Spleen (tissue), 11 donors: ENCODE data around the gene GAB1. TPM values are rescaled to one million over a fixed set of nuclear protein-coding genes. Genes with fewer than 3 reads are reported as not detected.

Experiments used
- DNase-seq: peaks from one replicate; pipeline ENCODE4 v3.0.0-alpha.2; 2020
- H3K27ac ChIP-seq, 8 donors: fragments of 200-600 bp; sonication (generic) in 7 of 8; 1 replicate in 4 of 8; 2 replicates in 4 of 8; pipeline versions ENCODE4 v1.5.0 to v1.8.0; 2016 to 2021; ENCODE audit warnings: inconsistent platforms in 4 of 8, mild to moderate bottlenecking in 4 of 8, moderate library complexity in 1 of 8
- H3K27me3 ChIP-seq, 7 donors: fragments of 200-600 bp; sonication (generic) in 6 of 7; replicated peaks in 1 of 7; 1 replicate in 4 of 7; 2 replicates in 3 of 7; pipeline versions ENCODE4 v1.5.0 to v1.8.0; 2016 to 2021; ENCODE audit warnings: inconsistent platforms in 3 of 7, mild to moderate bottlenecking in 1 of 7
- H3K36me3 ChIP-seq, 6 donors: fragments of 200-600 bp; sonication (generic) in 5 of 6; 1 replicate in 4 of 6; 2 replicates in 2 of 6; pipeline versions ENCODE4 v1.5.0 to v1.8.0; 2016 to 2021; ENCODE audit warnings: inconsistent platforms in 2 of 6
- H3K4me1 ChIP-seq, 6 donors: fragments of 200-600 bp; sonication (generic) in 5 of 6; 1 replicate in 3 of 6; 2 replicates in 3 of 6; pipeline versions ENCODE4 v1.5.0 to v1.8.0; 2016 to 2021; ENCODE audit warnings: inconsistent platforms in 3 of 6
- H3K4me3 ChIP-seq, 8 donors: fragments of 200-600 bp; sonication (generic) in 7 of 8; 1 replicate in 4 of 8; 2 replicates in 4 of 8; pipeline versions ENCODE4 v1.5.0 to v1.8.0; 2016 to 2021; ENCODE audit warnings: inconsistent platforms in 4 of 8, mild to moderate bottlenecking in 4 of 8, moderate library complexity in 2 of 8
- H3K9me3 ChIP-seq, 8 donors: fragments of 200-600 bp; sonication (generic) in 7 of 8; 1 replicate in 4 of 8; 2 replicates in 4 of 8; pipeline versions ENCODE4 v1.5.0 to v1.8.0; 2016 to 2021; ENCODE audit warnings: inconsistent platforms in 4 of 8
- CTCF ChIP-seq, 11 experiments: fragments of 200-600 bp in 7 of 11; fragments of 450-650 bp in 4 of 11; sonication (generic) in 4 of 11; IDR thresholded peaks in 8 of 11; conservative IDR thresholded peaks in 3 of 11; 1 replicate in 7 of 11; 2 replicates in 4 of 11; pipeline versions ENCODE4 v1.4.0 to v1.8.0; 2016 to 2021; ENCODE audit warnings: antibody characterized with exemption in 11 of 11, inconsistent platforms in 4 of 11, mild to moderate bottlenecking in 1 of 11
- POLR2A ChIP-seq, 3 donors: fragments of 450-650 bp; IDR thresholded peaks; one replicate each; pipeline ENCODE4 v1.5.1; 2017; ENCODE audit warnings: antibody characterized with exemption in 3 of 3, mild to moderate bottlenecking in 1 of 3
- POLR2AphosphoS5 ChIP-seq, 3 donors: sonication (generic); formaldehyde crosslinking; IDR thresholded peaks; one replicate each; pipeline ENCODE4 v1.5.1; 2017; ENCODE audit warnings: antibody characterized with exemption in 3 of 3
- WGBS, 5 donors: extraction: QIAGEN DNeasy Blood & Tissue Kit in 3 of 5; methylation state at CpG; one replicate each; pipeline versions ENCODE4 v1.1.5 to v1.1.7; 2013 to 2018; 5-methylcytosine and 5-hydroxymethylcytosine counted together
- intact Hi-C: fragments of 100-400 bp; cut with DNase I; formaldehyde crosslinking; loops from one replicate; pipeline ENCODE4 v1.15.0; 2023; ENCODE audit warnings: low total_unique reads
- polyA plus RNA-seq, 3 donors: library from polyadenylated mRNA; stranded (reverse); fragments of 200-250 nt; gene quantifications; one replicate each; pipeline ENCODE4 v1.2.1, GENCODE V29; 2013
- total RNA-seq, 7 donors: library from RNA; depleted of rRNA in 3 of 7; stranded (reverse); fragments of >200 nt in 3 of 7; fragmentation: NEBNext Ultra II Directional in 4 of 7; extraction: Animal tissue kit (Norgen Biotek cat#: 25700) in 4 of 7; gene quantifications; one replicate each; pipeline versions ENCODE4 v1.1.0 to v1.2.1, GENCODE V29; 2016 to 2021
- donor health status: healthy with polysubstance abuse.
- donor health status: DM: no; HTN: no; CAD: no; lungs with moderate emphysema.
- donor health status: DM: no; HTN: no; CAD: no.
- donor health status: Bipolar disorder and iron deficiency.
- donor health status: healthy.
- donor health status: DM: no; HTN: no; CAD: no.
- donor health status: DM: yes; HTN: yes; CAD: no.

Gene GAB1
- total and polyA plus RNA-seq, 10 donors = 1.6 to 53.6 (median 23.8) TPM

- H3K27me3 ChIP-seq = no peaks in the 10 kb centered on the region
- no peaks in the 10 kb centered on the region for H3K9me3 ChIP-seq
- no peak for DNase-seq
- H3K4me3 ChIP-seq = no peak overlapping the region
- intact Hi-C loops = no loop called here
- H3K27ac ChIP-seq = no peak overlapping the region
- TF ChIP-seq POLR2A (IDR thresholded peaks at IDR 0.05) (no peak), POLR2AphosphoS5 (IDR thresholded peaks at IDR 0.05) (no peak), CTCF (IDR thresholded peaks at IDR 0.05 in 8 of 11, conservative IDR thresholded peaks at IDR 0.05 in 3 of 11) (no peak)
- H3K36me3 ChIP-seq = no peaks in the 10 kb centered on the region
- no peaks in the 10 kb centered on the region for H3K4me1 ChIP-seq
- 66 to 79% (median 73%) methylated on average over 6 of the region's 6 CpGs for WGBS, 5 donors
Observed at GRCh38 chr4:143296397-143297067, 40.1 kb upstream of the GAB1 start.

- TF ChIP-seq CTCF (IDR thresholded peaks at IDR 0.05 in 8 of 11, conservative IDR thresholded peaks at IDR 0.05 in 3 of 11) = no peak
- no peak for TF ChIP-seq POLR2A (IDR thresholded peaks at IDR 0.05)
- no peak for TF ChIP-seq POLR2AphosphoS5 (IDR thresholded peaks at IDR 0.05)
- 78 to 92% (median 84%) methylated on average over 2 of the region's 2 CpGs for WGBS, 5 donors
- Histone ChIP-seq H3K27me3 (no peaks in the 10 kb centered on the region), H3K9me3 (no peaks in the 10 kb centered on the region), H3K27ac (no peak overlapping the region), H3K4me1 (no peaks in the 10 kb centered on the region), H3K36me3 (no peaks in the 10 kb centered on the region), H3K4me3 (no peak overlapping the region)
- DNase-seq = no peak
- intact Hi-C loops = no loop called here
Observed at GRCh38 chr4:143300860-143301259, 35.8 kb upstream of the GAB1 start.

- H3K4me3 ChIP-seq = no peak overlapping the region
- no peaks in the 10 kb centered on the region for H3K9me3 ChIP-seq
- H3K27me3 ChIP-seq = no peaks in the 10 kb centered on the region
- WGBS, 5 donors = 11 to 55% (median 25%) methylated on average over 1 of the region's 1 CpG
- no peak for DNase-seq
- intact Hi-C loops = no loop called here
- TF ChIP-seq CTCF (IDR thresholded peaks at IDR 0.05 in 8 of 11, conservative IDR thresholded peaks at IDR 0.05 in 3 of 11) = no peak
- no peak for TF ChIP-seq POLR2AphosphoS5 (IDR thresholded peaks at IDR 0.05)
- no peak for TF ChIP-seq POLR2A (IDR thresholded peaks at IDR 0.05)
- no peaks in the 10 kb centered on the region for H3K36me3 ChIP-seq
- no peak overlapping the region for H3K27ac ChIP-seq
- no peaks in the 10 kb centered on the region for H3K4me1 ChIP-seq
Observed at GRCh38 chr4:143302536-143302935, 34.1 kb upstream of the GAB1 start.

GRCh38 chr4:143306788-143307187 is 29.9 kb upstream of the GAB1 start:
- Histone ChIP-seq H3K9me3 (no peaks in the 10 kb centered on the region), H3K27me3 (no peaks in the 10 kb centered on the region), H3K36me3 (no peaks in the 10 kb centered on the region), H3K4me1 (no peaks in the 10 kb centered on the region), H3K4me3 (no peak overlapping the region), H3K27ac (no peak overlapping the region)
- 69 to 83% (median 75%) methylated on average over 3 of the region's 3 CpGs for WGBS, 5 donors
- intact Hi-C loops = no loop called here
- DNase-seq = no peak
- TF ChIP-seq POLR2AphosphoS5 (IDR thresholded peaks at IDR 0.05) = no peak
- TF ChIP-seq CTCF (IDR thresholded peaks at IDR 0.05 in 8 of 11, conservative IDR thresholded peaks at IDR 0.05 in 3 of 11) = no peak
- TF ChIP-seq POLR2A (IDR thresholded peaks at IDR 0.05) = no peak
